Right lobe of liver (tissue), 6 donors: ENCODE data around the gene RHBDL2. TPM values are rescaled to one million over a fixed set of nuclear protein-coding genes. Genes with fewer than 3 reads are reported as not detected.

Source experiments
- ATAC-seq, 4 donors: fragments of 200-7000 bp; cut with Tn5 transposase; one replicate each; pipeline ENCODE4 v1.9.1; 2020; ENCODE audit warnings: mild to moderate bottlenecking in 4 of 4, moderate library complexity in 4 of 4
- DNase-seq, 3 donors: peaks; one replicate each; pipeline ENCODE4 v3.0.0-alpha.2; 2020
- H3K27ac ChIP-seq, 3 donors: fragments of 200-600 bp; one replicate each; pipeline ENCODE4 v1.8.0; 2022
- H3K27me3 ChIP-seq, 2 donors: fragments of 200-600 bp; one replicate each; pipeline ENCODE4 v1.8.0; 2022
- H3K36me3 ChIP-seq, 4 donors: fragments of 200-600 bp; sonication (generic) in 1 of 4; one replicate each; pipeline versions ENCODE4 v1.5.1 to v1.8.0; 2017 to 2022; ENCODE audit warnings: control low read depth in 1 of 4
- H3K4me1 ChIP-seq, 4 donors: fragments of 200-600 bp; sonication (generic) in 1 of 4; one replicate each; pipeline versions ENCODE4 v1.5.1 to v1.8.0; 2017 to 2022; ENCODE audit warnings: control low read depth in 1 of 4
- H3K4me3 ChIP-seq, 3 donors: fragments of 200-600 bp; one replicate each; pipeline ENCODE4 v1.8.0; 2022
- H3K9me3 ChIP-seq, 4 donors: fragments of 200-600 bp; sonication (generic) in 1 of 4; one replicate each; pipeline versions ENCODE4 v1.5.1 to v1.8.0; 2017 to 2022; ENCODE audit warnings: control low read depth in 1 of 4
- POLR2A ChIP-seq: fragments of 450-650 bp; IDR thresholded peaks from one replicate; pipeline ENCODE4 v1.6.1; 2017; ENCODE audit warnings: antibody characterized with exemption, mild to moderate bottlenecking
- WGBS: methylation state at CpG from one replicate; pipeline ENCODE4 v1.1.6; 2018; ENCODE audit warnings: low coverage, low lambda C conversion rate; ENCODE audit not compliant: insufficient coverage; ENCODE audit errors: missing lambda C conversion rate; 5-methylcytosine and 5-hydroxymethylcytosine counted together
- intact Hi-C, 2 donors: fragments of 100-400 bp; cut with DNase I; formaldehyde crosslinking; loops; one replicate each; pipeline versions ENCODE4 v1.11.2 to v1.14.1; 2022
- total RNA-seq, 6 experiments: library from RNA; depleted of rRNA in 2 of 6; stranded (reverse); fragments of >200 nt in 2 of 6; fragmentation: NEBNext Ultra II Directional in 3 of 6; extraction: Animal tissue kit (Norgen Biotek cat#: 25700) in 3 of 6; gene quantifications; one replicate each; pipeline versions ENCODE4 v1.1.0 to v1.2.4, GENCODE V29; 2016 to 2023
- TF ChIP-seq, protein P1 (sequence below), 4 donors: fragments of 200-600 bp in 3 of 4; fragments of 450-650 bp in 1 of 4; IDR thresholded peaks; one replicate each; pipeline versions ENCODE4 v1.5.1 to v1.8.0; 2016 to 2022; ENCODE audit warnings: antibody characterized with exemption in 4 of 4, mild to moderate bottlenecking in 2 of 4
- donor health status: DM: no; HTN: yes; CAD: no.
- donor health status: DM: no; HTN: no; CAD: no.
- donor health status: DM: no; HTN: no; CAD: no.
- donor health status: DM: no; HTN: yes; CAD: no.
- donor health status: DM: no; HTN: yes; CAD: no.

The RHBDL2 gene
- total RNA-seq, 6 experiments from 2014 or later, result 0.12 TPM; not detected in 5

GRCh38 chr1:38942664-38943428, 1.2 kb upstream of the RHBDL2 start:
- DNase-seq (no peak), ATAC-seq (no peak)
- Histone ChIP-seq H3K27me3 (no peaks in the 10 kb centered on the region), H3K4me3 (no peak overlapping the region), H3K36me3 (no peaks in the 10 kb centered on the region), H3K27ac (no peak overlapping the region), H3K4me1 (no peaks in the 10 kb centered on the region), H3K9me3 (no peaks in the 10 kb centered on the region)
- WGBS, result 89% methylated on average over 4 of the region's 10 CpGs
- TF ChIP-seq, protein P1, sequence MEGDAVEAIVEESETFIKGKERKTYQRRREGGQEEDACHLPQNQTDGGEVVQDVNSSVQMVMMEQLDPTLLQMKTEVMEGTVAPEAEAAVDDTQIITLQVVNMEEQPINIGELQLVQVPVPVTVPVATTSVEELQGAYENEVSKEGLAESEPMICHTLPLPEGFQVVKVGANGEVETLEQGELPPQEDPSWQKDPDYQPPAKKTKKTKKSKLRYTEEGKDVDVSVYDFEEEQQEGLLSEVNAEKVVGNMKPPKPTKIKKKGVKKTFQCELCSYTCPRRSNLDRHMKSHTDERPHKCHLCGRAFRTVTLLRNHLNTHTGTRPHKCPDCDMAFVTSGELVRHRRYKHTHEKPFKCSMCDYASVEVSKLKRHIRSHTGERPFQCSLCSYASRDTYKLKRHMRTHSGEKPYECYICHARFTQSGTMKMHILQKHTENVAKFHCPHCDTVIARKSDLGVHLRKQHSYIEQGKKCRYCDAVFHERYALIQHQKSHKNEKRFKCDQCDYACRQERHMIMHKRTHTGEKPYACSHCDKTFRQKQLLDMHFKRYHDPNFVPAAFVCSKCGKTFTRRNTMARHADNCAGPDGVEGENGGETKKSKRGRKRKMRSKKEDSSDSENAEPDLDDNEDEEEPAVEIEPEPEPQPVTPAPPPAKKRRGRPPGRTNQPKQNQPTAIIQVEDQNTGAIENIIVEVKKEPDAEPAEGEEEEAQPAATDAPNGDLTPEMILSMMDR (IDR thresholded peaks at IDR 0.05), result no peak
- no peak for TF ChIP-seq POLR2A
- intact Hi-C loops, result no loop called here

DNA sequence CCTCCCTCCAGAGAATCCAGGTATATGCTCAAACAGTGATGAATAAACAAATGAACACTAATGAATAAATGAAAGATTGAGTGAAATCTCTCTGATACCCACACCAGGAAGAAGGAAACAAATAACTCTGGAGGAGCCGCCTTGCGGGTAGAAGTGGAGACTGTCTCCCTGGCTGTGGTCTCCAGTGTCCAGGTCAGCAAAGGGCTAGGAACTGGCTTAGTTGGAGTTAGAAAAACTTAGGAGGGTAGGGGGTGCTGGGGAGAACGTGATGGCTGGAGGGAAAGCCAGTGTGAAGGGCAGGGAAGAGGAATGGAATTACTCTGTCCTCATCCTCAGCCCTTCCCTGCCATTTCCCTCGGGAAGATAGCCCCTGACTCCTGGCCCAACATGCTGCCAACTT, 537 bp downstream of the RHBDL2 start:
- no peak for DNase-seq
- WGBS, result 66% methylated on average over 3 of the region's 4 CpGs
- Histone ChIP-seq H3K27ac (no peak overlapping the region), H3K4me1 (no peaks in the 10 kb centered on the region), H3K27me3 (no peaks in the 10 kb centered on the region), H3K4me3 (peak overlapping the region in 2 of 3 donors; percentile 12 to 29), H3K9me3 (no peaks in the 10 kb centered on the region), H3K36me3 (no peaks in the 10 kb centered on the region)
- intact Hi-C loops, result no loop called here
- TF ChIP-seq, protein P1 (IDR thresholded peaks at IDR 0.05), result no peak
- TF ChIP-seq POLR2A, result no peak
- peak in 2 of 4 donors; percentile 25 to 30 for ATAC-seq

DNA sequence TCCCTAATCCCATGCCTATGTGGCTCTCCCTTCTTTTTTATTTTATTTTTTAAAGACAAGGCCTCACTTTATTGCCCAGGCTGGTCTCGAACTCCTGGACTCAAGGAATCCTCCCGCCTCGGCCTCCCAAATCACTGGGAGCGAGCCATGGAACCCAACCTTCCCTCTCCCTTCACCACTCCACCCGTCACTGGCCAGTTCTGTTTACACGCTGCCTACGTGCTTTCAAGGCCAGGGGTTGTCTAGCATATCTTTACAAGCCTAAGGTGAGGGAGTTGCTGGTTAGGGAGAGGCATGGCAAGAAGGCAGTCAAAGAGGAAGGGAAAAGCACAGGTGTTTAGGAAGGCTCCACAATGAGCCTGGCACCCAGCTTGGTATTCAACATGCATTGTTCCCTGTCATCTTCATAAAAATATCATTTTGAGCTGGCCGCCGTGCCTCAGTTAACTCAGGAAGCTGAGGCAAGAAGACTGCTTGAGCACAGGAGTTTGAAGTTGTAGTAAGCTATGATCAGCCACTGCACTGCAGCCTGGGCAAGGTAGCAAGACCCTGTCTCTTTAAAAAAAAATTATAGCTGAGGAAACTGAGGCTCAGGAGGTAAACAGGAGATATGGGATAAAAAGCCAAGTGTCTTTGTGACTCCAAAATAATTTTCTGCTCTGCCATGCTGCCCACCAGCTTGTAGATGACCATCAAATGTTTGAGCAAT, 1.1 kb downstream of the RHBDL2 start:
- Histone ChIP-seq H3K4me1 (no peaks in the 10 kb centered on the region), H3K4me3 (no peak overlapping the region), H3K9me3 (no peaks in the 10 kb centered on the region), H3K27ac (no peak overlapping the region), H3K27me3 (no peaks in the 10 kb centered on the region), H3K36me3 (no peaks in the 10 kb centered on the region)
- ATAC-seq, result no peak
- 68% methylated on average over 7 of the region's 9 CpGs for WGBS
- no peak for TF ChIP-seq POLR2A
- TF ChIP-seq, protein P1 (IDR thresholded peaks at IDR 0.05), result no peak
- DNase-seq, result no peak
- intact Hi-C loops, result no loop called here

DNA sequence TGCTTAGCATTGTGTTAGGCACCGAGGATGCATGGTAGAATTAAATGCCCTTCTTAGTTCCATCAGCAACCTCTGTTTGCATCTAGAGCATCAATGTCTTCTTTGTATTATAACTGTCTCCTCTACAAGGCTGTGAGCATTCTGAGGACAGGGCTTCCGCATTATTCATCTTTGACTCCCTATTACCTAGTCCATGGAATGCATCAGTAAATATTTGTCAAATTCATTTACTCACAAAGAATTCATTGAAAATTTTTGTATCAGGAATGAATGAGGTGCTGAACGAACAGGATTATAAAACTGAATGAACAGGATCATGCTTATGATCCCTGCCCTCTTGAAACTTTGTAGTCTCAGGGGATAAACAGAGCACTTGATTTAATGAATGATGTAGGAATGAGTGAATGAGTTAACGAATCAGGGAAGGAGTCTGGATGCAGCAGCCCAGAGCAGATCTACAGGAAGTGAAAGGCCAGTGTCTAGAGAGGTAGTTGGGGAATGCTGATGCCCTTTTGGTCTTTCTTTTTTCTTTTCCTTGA, 2.8 kb downstream of the RHBDL2 start:
- Histone ChIP-seq H3K27me3 (no peaks in the 10 kb centered on the region), H3K36me3 (no peaks in the 10 kb centered on the region), H3K9me3 (no peaks in the 10 kb centered on the region), H3K4me3 (no peak overlapping the region), H3K27ac (no peak overlapping the region), H3K4me1 (no peaks in the 10 kb centered on the region)
- ATAC-seq (no peak), DNase-seq (no peak)
- TF ChIP-seq, protein P1 (IDR thresholded peaks at IDR 0.05), result no peak
- TF ChIP-seq POLR2A, result no peak
- intact Hi-C loops, result no loop called here
- WGBS, result 51% methylated on average over 4 of the region's 4 CpGs
